Fibroblast of villous mesenchyme (primary cell): Measurements from ENCODE around the gene TXNRD3. TPM values are rescaled to one million over a fixed set of nuclear protein-coding genes. Genes with fewer than 3 reads are reported as not detected.
"Not testable (repeated sequence)": the region's sequence is repeated elsewhere in the genome, so short reads cannot be mapped to it uniquely, and the experiment has no call there.

Experiments
- DNase-seq: peaks from one replicate; pipeline ENCODE4 v3.0.0-alpha.2; 2010; ENCODE audit warnings: low read depth
- H3K4me3 ChIP-seq: 2 replicates; pipeline ENCODE4 v1.5.1; 2011; ENCODE audit warnings: low read depth, mild to moderate bottlenecking, low read length
- total RNA-seq: library from RNA; depleted of rRNA; stranded (reverse); fragments of >200 nt; gene quantifications from 2 replicates; pipeline ENCODE4 v1.2.3, GENCODE V29; 2012
- TF ChIP-seq, protein P1 (sequence below): IDR thresholded peaks from 2 replicates; pipeline ENCODE4 v1.5.1; 2012; ENCODE audit warnings: low read depth, mild to moderate bottlenecking, low read length; ENCODE audit not compliant: insufficient read depth

TXNRD3 gene
- total RNA-seq, 1 donor, result 13.4 TPM

DNA sequence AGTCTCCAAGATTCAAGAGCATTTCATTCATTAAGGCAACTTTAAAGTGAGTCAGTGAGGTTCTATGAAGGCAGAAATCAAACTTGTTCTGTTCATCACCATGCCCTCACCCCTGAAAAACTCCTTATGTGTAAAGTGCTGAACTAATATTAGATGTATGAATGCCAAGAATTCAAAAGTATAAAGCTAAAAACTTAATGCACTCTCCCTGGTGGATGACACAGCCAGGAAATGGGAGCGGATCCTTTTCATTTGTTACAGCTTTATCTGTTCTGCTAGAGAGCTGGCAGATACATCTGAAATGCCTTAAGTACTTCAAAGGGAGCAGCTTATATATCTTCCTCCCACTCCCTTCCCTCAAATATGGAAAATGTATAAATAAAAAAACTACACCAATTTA lies 8.2 kb downstream of the TXNRD3 start:
- peak; percentile 12 for DNase-seq
- no peak overlapping the region for H3K4me3 ChIP-seq
- TF ChIP-seq, protein P1, sequence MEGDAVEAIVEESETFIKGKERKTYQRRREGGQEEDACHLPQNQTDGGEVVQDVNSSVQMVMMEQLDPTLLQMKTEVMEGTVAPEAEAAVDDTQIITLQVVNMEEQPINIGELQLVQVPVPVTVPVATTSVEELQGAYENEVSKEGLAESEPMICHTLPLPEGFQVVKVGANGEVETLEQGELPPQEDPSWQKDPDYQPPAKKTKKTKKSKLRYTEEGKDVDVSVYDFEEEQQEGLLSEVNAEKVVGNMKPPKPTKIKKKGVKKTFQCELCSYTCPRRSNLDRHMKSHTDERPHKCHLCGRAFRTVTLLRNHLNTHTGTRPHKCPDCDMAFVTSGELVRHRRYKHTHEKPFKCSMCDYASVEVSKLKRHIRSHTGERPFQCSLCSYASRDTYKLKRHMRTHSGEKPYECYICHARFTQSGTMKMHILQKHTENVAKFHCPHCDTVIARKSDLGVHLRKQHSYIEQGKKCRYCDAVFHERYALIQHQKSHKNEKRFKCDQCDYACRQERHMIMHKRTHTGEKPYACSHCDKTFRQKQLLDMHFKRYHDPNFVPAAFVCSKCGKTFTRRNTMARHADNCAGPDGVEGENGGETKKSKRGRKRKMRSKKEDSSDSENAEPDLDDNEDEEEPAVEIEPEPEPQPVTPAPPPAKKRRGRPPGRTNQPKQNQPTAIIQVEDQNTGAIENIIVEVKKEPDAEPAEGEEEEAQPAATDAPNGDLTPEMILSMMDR, result no peak

DNA sequence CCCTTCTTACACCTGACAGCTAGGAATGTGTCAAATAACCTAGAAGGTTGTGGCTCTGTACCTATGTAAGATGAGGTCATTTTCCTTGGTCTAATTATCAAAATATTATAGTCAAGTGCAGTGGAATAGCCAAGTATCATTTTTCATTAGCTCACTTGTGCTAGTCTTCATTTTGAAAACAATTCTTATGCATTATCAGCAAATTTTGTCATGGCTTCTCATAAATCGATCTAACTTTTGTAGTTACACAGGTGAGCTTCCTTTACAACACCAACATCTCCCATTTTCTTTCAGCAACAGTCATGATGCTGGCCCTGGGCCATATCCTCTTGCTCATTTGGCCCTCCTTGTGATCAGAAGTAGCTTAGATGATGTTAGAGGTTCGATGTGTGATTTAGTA lies 10.3 kb downstream of the TXNRD3 start:
- H3K4me3 ChIP-seq, result no peak overlapping the region
- DNase-seq, result no peak
- TF ChIP-seq, protein P1, result no peak

- TF ChIP-seq, protein P1, result no peak
- no peak overlapping the region for H3K4me3 ChIP-seq
- no peak for DNase-seq
Measured at GRCh38 chr3:126638790-126639189, 16.1 kb downstream of the TXNRD3 start.

DNA sequence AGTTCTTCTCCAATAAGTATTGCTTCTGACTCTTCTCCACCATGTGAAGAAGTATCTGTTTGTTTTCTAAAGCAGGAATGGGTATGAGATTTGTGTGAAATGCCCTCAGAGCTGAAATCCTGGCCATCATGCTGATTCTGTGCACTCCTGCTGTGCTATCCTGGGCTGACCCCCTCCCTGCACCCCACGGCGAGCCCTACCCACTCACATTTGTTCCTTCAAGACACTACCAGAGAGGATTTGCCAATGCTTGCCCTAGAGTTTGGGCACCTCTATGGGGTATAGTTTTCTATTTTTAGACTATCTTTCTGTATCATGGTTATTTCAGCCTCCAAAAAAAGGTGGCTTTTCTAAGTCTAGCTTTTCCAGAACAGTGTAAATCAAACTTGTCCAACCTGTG lies 18.5 kb downstream of the TXNRD3 start:
- TF ChIP-seq, protein P1, result no peak
- no peak for DNase-seq
- no peak overlapping the region for H3K4me3 ChIP-seq

DNA sequence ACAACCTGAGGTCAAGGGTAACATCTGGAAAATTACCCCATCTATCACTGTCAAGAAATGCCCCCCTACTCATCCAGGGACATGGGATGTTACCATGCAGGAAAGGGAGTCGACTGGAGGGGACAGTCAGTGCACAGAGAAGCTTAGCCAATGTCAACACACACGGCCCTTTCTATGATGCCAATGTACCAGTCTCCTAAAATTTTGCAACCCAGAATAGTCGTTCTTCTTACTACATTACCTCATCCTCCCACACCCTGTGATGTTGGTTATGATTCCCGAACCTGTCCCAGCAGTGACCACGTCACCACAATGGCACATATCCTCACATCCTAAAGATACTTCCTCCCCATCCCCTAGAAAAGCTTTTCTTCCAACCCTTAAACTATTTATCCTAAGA lies 20.1 kb downstream of the TXNRD3 start:
- DNase-seq, result no peak
- H3K4me3 ChIP-seq, result no peak overlapping the region
- TF ChIP-seq, protein P1, result no peak

DNA sequence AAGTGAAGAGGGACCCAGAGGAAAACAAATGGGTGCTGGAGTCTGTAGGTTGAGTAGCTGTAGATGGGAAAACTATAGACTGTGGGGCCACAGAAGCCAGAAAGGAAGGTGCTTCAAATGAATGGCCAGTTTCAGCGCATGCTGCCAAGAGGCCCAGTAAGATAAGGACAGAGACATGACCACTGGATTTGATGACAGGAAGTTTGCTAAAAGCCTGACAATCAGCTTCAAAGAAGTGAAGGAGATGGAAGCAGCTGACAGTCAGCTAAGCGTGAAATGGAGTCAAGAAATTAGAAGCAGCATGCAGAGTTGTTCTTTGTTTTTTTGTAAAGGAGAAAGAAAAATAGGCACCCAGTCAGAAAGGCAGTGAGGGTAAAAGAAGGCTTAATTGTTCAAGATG lies 24.9 kb downstream of the TXNRD3 start:
- no peak overlapping the region for H3K4me3 ChIP-seq
- TF ChIP-seq, protein P1, result no peak
- no peak for DNase-seq

DNA sequence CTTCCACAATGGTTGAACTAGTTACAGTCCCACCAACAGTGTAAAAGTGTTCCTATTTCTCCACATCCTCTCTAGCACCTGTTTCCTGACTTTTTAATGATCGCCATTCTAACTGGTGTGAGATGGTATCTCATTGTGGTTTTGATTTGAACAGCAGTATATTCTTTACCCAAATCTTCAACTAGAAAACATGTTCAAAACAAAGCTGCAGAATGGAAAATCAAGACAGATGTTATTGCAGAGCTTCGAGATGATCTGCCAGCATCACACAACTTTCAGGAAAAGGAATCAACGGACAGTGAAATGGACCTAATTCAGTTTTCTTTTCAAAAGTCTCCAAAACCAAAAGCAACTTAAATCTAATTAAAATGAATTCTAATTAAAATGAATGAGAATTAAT lies 29.2 kb downstream of the TXNRD3 start:
- H3K4me3 ChIP-seq, DNase-seq: not testable (repeated sequence)
